NCI-H524 (cell line): ENCODE measurements around the gene INSM1.

ENCODE experiments used
- DNase-seq, 2 experiments: peaks; one replicate each; lab custom pipeline; 2025; lab: John Stamatoyannopoulos, UW

The INSM1 gene

GRCh38 chr20:20362774-20363433 is 5.0 kb upstream of the INSM1 start:
- DNase-seq, result peak; percentile 84 to 91

GRCh38 chr20:20363434-20363798 is 4.5 kb upstream of the INSM1 start:
- DNase-seq, result peak; percentile 45 to 69

- DNase-seq, result peak; percentile 90 to 92
These were observed 3.9 kb upstream of the INSM1 start for GRCh38 chr20:20363799-20364592.

- DNase-seq, result peak; percentile 68 to 76
These were observed 3.1 kb upstream of the INSM1 start for GRCh38 chr20:20364593-20365479.

- peak; percentile 17 to 76 for DNase-seq
These were observed 2.3 kb upstream of the INSM1 start for GRCh38 chr20:20365480-20366161.

GRCh38 chr20:20366551-20366875 is 1.4 kb upstream of the INSM1 start:
- DNase-seq, result peak; percentile 87 to 93

GRCh38 chr20:20366876-20367574 is 879 bp upstream of the INSM1 start:
- peak; percentile 52 to 81 for DNase-seq

- DNase-seq, result peak in 1 of 2 experiments; percentile 44
These were observed 730 bp downstream of the INSM1 start for GRCh38 chr20:20368418-20369249.

GRCh38 chr20:20369250-20370093 is 1.6 kb downstream of the INSM1 start:
- DNase-seq, result peak in 1 of 2 experiments; percentile 65

- DNase-seq, result peak; percentile 41 to 54
These were observed 2.2 kb downstream of the INSM1 start for GRCh38 chr20:20370094-20370575.

- DNase-seq, result peak; percentile 61 to 91
These were observed 3.2 kb downstream of the INSM1 start for GRCh38 chr20:20371083-20371482.

GRCh38 chr20:20371681-20372080 is 3.8 kb downstream of the INSM1 start:
- peak in 1 of 2 experiments; percentile 75 for DNase-seq

- DNase-seq, result peak; percentile 58 to 88
These were observed 5.2 kb downstream of the INSM1 start for GRCh38 chr20:20373091-20373571.

- peak in 1 of 2 experiments; percentile 34 for DNase-seq
These were observed 8.0 kb downstream of the INSM1 start for GRCh38 chr20:20375862-20376261.

- no peak for DNase-seq
These were observed 18.3 kb downstream of the INSM1 start for GRCh38 chr20:20386192-20386591.

- DNase-seq, result no peak
These were observed 22.5 kb downstream of the INSM1 start for GRCh38 chr20:20390393-20390792.

GRCh38 chr20:20391115-20391514 is 23.2 kb downstream of the INSM1 start:
- DNase-seq, result no peak

- DNase-seq, result no peak
These were observed 23.9 kb downstream of the INSM1 start for GRCh38 chr20:20391766-20392165.
